ENCODE measurements around the gene SCAMP1. TPM values are rescaled to one million over a fixed set of nuclear protein-coding genes. Genes with fewer than 3 reads are reported as not detected.
A peak's percentile ranks its signal among the peaks of the same experiment; 100 is the strongest.

SCAMP1 gene
- total and polyA plus RNA-seq, 2 of the 13 experiments (the other 11 are each of a cell fraction or from before 2014, with no cell fraction given), result 18.2 to 33.7 TPM

DNA sequence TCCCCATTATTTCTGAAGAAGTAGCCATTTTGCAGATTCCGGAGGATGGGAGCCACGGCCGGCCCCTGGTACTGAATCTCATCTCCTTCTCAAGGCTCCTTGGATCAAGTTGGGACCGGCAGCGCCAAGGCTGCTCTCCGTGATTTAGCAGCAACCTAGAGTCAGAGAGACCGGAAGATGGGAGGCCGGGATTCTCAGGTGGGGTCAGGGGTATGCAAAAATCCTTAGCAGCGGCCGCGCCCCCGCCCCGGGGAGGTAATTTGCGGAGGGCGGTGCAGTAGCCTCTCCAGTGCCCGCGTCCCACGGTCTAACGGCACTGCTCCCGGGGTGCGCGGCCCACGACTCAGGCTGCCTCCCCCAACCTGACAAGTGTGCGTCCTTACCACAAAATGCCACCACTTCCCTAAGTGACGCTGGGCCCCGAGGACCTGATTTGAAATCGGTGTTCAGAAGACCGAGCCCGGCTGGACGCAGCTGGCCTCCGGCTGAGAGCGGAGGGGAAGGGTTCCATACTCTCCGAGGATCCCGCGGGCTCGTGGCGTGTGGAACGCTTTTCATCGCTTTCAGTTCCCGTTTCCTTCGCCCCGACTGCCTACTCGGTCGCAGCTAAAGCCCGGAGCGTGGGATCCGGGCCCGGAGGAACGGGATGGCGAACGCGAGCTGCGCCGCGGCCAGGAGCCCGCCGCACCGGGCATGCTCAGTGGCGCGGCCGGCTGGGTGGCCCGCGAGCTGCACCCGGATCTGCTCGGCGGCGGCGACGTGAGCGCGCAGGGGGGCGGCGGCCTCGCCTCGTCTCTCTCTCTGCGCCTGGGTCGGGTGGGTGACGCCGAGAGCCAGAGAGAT is at the start of gene SCAMP1 (continued):
- TF ChIP-seq, protein P1, sequence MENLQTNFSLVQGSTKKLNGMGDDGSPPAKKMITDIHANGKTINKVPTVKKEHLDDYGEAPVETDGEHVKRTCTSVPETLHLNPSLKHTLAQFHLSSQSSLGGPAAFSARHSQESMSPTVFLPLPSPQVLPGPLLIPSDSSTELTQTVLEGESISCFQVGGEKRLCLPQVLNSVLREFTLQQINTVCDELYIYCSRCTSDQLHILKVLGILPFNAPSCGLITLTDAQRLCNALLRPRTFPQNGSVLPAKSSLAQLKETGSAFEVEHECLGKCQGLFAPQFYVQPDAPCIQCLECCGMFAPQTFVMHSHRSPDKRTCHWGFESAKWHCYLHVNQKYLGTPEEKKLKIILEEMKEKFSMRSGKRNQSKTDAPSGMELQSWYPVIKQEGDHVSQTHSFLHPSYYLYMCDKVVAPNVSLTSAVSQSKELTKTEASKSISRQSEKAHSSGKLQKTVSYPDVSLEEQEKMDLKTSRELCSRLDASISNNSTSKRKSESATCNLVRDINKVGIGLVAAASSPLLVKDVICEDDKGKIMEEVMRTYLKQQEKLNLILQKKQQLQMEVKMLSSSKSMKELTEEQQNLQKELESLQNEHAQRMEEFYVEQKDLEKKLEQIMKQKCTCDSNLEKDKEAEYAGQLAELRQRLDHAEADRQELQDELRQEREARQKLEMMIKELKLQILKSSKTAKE (CRISPR knock-in tag; IDR thresholded peaks at IDR 0.05; ENCODE audit: borderline replicate concordance), result 0 out of 2 replicates have a peak, but pooled peaks have one; percentile 13
- TF ChIP-seq, protein P2, sequence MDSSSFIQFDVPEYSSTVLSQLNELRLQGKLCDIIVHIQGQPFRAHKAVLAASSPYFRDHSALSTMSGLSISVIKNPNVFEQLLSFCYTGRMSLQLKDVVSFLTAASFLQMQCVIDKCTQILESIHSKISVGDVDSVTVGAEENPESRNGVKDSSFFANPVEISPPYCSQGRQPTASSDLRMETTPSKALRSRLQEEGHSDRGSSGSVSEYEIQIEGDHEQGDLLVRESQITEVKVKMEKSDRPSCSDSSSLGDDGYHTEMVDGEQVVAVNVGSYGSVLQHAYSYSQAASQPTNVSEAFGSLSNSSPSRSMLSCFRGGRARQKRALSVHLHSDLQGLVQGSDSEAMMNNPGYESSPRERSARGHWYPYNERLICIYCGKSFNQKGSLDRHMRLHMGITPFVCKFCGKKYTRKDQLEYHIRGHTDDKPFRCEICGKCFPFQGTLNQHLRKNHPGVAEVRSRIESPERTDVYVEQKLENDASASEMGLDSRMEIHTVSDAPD (CRISPR knock-in tag; IDR thresholded peaks at IDR 0.05), result no peak
- TF ChIP-seq MEIS2 (CRISPR knock-in tag; IDR thresholded peaks at IDR 0.05) (0 out of 2 replicates have a peak, but pooled peaks have one; percentile 3), ZKSCAN1 (IDR thresholded peaks at IDR 0.05; ENCODE audit: low read length) (no peak), SMARCC2 (IDR thresholded peaks at IDR 0.05) (no peak), YEATS4 (CRISPR knock-in tag; IDR thresholded peaks at IDR 0.05; ENCODE audit: borderline replicate concordance) (peak; percentile 92), ZNF557 (CRISPR knock-in tag; IDR thresholded peaks at IDR 0.05) (no peak), TOE1 (CRISPR knock-in tag; IDR thresholded peaks at IDR 0.05) (no peak), ZNF629 (CRISPR knock-in tag; conservative IDR thresholded peaks at IDR 0.05) (peak; percentile 9; the same call in 1 of the 2 replicates), ZNF547 (CRISPR knock-in tag; IDR thresholded peaks at IDR 0.05) (peak; percentile 38; the same call in 1 of the 2 replicates), NPAS2 (CRISPR knock-in tag; IDR thresholded peaks at IDR 0.05; ENCODE audit: borderline replicate concordance) (no peak), SCMH1 (CRISPR knock-in tag; IDR thresholded peaks at IDR 0.05; ENCODE audit: borderline replicate concordance) (no peak), ZNF225 (CRISPR knock-in tag; IDR thresholded peaks at IDR 0.05) (0 out of 2 replicates have a peak, but pooled peaks have one; percentile 16), ZKSCAN5 (CRISPR knock-in tag; IDR thresholded peaks at IDR 0.05) (no peak), SRF (IDR thresholded peaks at IDR 0.05; ENCODE audit: low read depth, low read length) (no peak), FOSL2 (CRISPR knock-in tag; IDR thresholded peaks at IDR 0.05) (peak; percentile 40; the same call in 1 of the 2 replicates), GTF2F1 (IDR thresholded peaks at IDR 0.05; ENCODE audit: low read length) (no peak), TRIM24 (CRISPR knock-in tag; IDR thresholded peaks at IDR 0.05) (no peak), CAMTA2 (CRISPR knock-in tag; IDR thresholded peaks at IDR 0.05; ENCODE audit: borderline replicate concordance) (no peak), ZFYVE20 (CRISPR knock-in tag; IDR thresholded peaks at IDR 0.05; ENCODE audit: borderline replicate concordance, low read depth) (0 out of 2 replicates have a peak, but pooled peaks have one; percentile 6), ZBTB21 (CRISPR knock-in tag; IDR thresholded peaks at IDR 0.05) (no peak)
- TF ChIP-seq, protein P3, sequence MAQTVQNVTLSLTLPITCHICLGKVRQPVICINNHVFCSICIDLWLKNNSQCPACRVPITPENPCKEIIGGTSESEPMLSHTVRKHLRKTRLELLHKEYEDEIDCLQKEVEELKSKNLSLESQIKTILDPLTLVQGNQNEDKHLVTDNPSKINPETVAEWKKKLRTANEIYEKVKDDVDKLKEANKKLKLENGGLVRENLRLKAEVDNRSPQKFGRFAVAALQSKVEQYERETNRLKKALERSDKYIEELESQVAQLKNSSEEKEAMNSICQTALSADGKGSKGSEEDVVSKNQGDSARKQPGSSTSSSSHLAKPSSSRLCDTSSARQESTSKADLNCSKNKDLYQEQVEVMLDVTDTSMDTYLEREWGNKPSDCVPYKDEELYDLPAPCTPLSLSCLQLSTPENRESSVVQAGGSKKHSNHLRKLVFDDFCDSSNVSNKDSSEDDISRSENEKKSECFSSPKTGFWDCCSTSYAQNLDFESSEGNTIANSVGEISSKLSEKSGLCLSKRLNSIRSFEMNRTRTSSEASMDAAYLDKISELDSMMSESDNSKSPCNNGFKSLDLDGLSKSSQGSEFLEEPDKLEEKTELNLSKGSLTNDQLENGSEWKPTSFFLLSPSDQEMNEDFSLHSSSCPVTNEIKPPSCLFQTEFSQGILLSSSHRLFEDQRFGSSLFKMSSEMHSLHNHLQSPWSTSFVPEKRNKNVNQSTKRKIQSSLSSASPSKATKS (CRISPR knock-in tag; IDR thresholded peaks at IDR 0.05), result 0 out of 2 replicates have a peak, but pooled peaks have one; percentile 51
- TF ChIP-seq, protein P4, sequence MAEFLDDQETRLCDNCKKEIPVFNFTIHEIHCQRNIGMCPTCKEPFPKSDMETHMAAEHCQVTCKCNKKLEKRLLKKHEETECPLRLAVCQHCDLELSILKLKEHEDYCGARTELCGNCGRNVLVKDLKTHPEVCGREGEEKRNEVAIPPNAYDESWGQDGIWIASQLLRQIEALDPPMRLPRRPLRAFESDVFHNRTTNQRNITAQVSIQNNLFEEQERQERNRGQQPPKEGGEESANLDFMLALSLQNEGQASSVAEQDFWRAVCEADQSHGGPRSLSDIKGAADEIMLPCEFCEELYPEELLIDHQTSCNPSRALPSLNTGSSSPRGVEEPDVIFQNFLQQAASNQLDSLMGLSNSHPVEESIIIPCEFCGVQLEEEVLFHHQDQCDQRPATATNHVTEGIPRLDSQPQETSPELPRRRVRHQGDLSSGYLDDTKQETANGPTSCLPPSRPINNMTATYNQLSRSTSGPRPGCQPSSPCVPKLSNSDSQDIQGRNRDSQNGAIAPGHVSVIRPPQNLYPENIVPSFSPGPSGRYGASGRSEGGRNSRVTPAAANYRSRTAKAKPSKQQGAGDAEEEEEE (CRISPR knock-in tag; IDR thresholded peaks at IDR 0.05; ENCODE audit: borderline replicate concordance), result no peak

All from HepG2 (cell line).